ENCODE results near the gene ITGAE. TPM values are rescaled to one million over a fixed set of nuclear protein-coding genes. Genes with fewer than 3 reads are reported as not detected.

The ITGAE gene
- total RNA-seq, 1 donor from 2014 or later: 24.5 TPM

DNA sequence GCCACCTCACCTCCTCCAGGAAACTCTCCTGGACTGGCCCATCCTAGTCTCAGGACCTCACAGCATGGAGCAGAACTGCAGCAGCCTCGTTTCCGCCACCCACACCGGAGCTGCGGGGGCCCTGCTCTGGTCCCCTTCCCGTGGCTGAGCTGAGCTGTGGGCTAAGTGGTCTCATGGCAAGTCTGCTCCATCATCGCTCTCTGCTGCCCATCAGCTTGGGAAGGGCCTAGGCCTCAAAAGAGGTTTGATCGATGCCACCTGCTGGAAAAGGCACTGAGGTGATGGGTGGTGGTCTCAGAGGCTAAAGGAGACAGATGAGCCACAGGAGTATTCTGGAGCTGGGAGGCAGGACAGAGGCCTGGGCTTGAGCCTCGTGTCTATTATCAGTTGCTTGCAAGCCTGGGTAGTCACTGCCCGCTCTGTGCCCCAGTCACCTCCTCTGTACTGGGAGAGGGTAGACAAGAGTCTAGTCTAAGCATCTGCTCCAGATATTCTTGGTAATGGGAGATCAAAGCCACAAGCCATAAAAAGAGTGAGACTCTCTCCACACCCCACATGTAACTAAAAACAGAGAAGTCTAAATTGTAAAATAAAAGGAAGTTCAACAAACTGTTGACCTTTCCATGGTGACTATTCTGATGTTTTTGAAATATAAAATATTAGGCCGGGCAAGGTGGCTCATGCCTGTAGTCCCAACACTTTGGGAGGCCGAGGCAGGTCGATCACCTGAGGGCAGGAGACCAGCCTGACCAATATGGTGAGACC is 1.6 kb downstream of the ITGAE start:
- Mint-ChIP-seq H3K27ac (ENCODE audit: unreplicated experiment) (no peak overlapping the region), H3K4me1 (ENCODE audit: unreplicated experiment) (peaks cover 13% of the 10 kb centered on the region), H3K36me3 (ENCODE audit: unreplicated experiment) (peaks cover 7% of the 10 kb centered on the region), H3K9me3 (ENCODE audit: unreplicated experiment) (no peaks in the 10 kb centered on the region), H3K27me3 (ENCODE audit: unreplicated experiment) (no peaks in the 10 kb centered on the region), H3K4me3 (ENCODE audit: unreplicated experiment) (no peak overlapping the region)
- TF ChIP-seq CTCF (IDR thresholded peaks at IDR 0.05): no peak
- no peak for DNase-seq (ENCODE audit: extremely low spot score, unreplicated experiment)

- H3K9me3 Mint-ChIP-seq (ENCODE audit: unreplicated experiment): no peaks in the 10 kb centered on the region
- no peak overlapping the region for H3K27ac Mint-ChIP-seq (ENCODE audit: unreplicated experiment)
- DNase-seq (ENCODE audit: extremely low spot score, unreplicated experiment): no peak
- H3K4me1 Mint-ChIP-seq (ENCODE audit: unreplicated experiment): peaks cover 13% of the 10 kb centered on the region
- peaks cover 7% of the 10 kb centered on the region for H3K36me3 Mint-ChIP-seq (ENCODE audit: unreplicated experiment)
- no peak for TF ChIP-seq CTCF (IDR thresholded peaks at IDR 0.05)
- H3K4me3 Mint-ChIP-seq (ENCODE audit: unreplicated experiment): no peak overlapping the region
- H3K27me3 Mint-ChIP-seq (ENCODE audit: unreplicated experiment): no peaks in the 10 kb centered on the region
These were observed 2.5 kb downstream of the ITGAE start for GRCh38 chr17:3798273-3799180.

DNA sequence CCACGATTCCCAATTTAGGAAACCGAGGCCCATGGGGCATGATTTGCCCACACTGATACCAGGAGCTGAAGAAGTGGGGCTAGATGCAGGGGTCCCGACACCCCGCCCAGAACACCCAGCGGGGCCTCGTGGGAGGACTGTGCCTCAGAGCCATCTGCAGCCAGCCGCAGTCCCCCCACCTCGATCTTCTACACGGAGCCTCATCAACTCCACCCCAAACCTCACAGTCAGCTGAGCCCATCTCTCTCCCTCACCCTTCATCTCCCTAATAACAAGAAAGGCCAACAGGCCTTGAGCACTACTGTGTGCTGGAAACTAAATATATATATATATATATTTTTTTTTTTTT is 4.2 kb downstream of the ITGAE start:
- no peak for TF ChIP-seq CTCF (IDR thresholded peaks at IDR 0.05)
- H3K36me3 Mint-ChIP-seq (ENCODE audit: unreplicated experiment): no peaks in the 10 kb centered on the region
- no peak overlapping the region for H3K27ac Mint-ChIP-seq (ENCODE audit: unreplicated experiment)

DNA sequence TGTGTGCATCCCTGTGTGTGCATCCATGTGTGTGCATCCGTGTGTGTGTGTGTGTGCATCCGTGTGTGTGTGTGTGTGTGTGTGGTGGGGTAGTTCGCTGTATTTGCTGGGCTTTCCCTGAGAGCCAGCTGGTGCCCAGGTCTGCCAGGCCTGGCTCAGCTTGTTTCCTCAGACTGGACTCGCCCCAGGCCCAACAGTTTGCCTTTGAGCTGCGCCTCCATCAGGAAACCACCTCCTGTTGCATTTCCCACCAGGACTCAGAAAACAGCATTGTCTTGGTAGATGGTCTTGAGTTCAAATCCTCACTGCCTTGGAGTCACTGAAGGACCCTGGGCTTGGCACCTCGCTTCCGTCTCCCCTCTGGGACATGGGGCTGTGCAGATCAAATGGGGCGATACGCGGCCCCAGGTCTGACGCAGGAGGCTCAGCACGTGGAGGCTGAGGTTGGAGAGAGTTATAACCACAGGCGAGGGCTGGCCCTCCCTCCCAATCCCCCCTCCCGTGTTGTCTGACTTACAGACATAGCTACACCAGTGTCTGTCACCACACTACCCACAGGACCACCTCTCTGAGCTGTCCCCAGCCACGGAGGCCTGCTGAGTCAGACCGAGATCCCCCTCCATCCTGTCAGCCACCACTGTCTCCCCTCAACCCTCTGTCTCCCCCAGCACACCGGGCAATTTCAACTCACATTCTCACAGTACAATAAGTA is 4.7 kb downstream of the ITGAE start:
- Mint-ChIP-seq H3K36me3 (ENCODE audit: unreplicated experiment) (no peaks in the 10 kb centered on the region), H3K27ac (ENCODE audit: unreplicated experiment) (no peak overlapping the region), H3K4me3 (ENCODE audit: unreplicated experiment) (no peak overlapping the region), H3K27me3 (ENCODE audit: unreplicated experiment) (no peaks in the 10 kb centered on the region), H3K4me1 (ENCODE audit: unreplicated experiment) (peaks cover 17% of the 10 kb centered on the region), H3K9me3 (ENCODE audit: unreplicated experiment) (no peaks in the 10 kb centered on the region)
- no peak for DNase-seq (ENCODE audit: extremely low spot score, unreplicated experiment)
- no peak for TF ChIP-seq CTCF (IDR thresholded peaks at IDR 0.05)

More for the DNA sequence above, 4.2 kb downstream of the ITGAE start:
- Mint-ChIP-seq H3K27me3 (ENCODE audit: unreplicated experiment) (no peaks in the 10 kb centered on the region), H3K9me3 (ENCODE audit: unreplicated experiment) (no peaks in the 10 kb centered on the region), H3K4me3 (ENCODE audit: unreplicated experiment) (no peak overlapping the region), H3K4me1 (ENCODE audit: unreplicated experiment) (peaks cover 14% of the 10 kb centered on the region)
- no peak for DNase-seq (ENCODE audit: extremely low spot score, unreplicated experiment)

All from osteocyte (in vitro differentiated cells).